HepG2 (cell line): Measurements from ENCODE around the gene ATG4D. TPM values are rescaled to one million over a fixed set of nuclear protein-coding genes. Genes with fewer than 3 reads are reported as not detected.
"Not testable (repeated sequence)": the region's sequence is repeated elsewhere in the genome, so short reads cannot be mapped to it uniquely, and the experiment has no call there.

Experiments used
- ATAC-seq: fragments of 200-7000 bp; cut with Tn5 transposase; 3 replicates; pipeline ENCODE4 v1.9.1; 2020; ENCODE audit warnings: mild to moderate bottlenecking, moderate library complexity
- BruUV-seq: library from RNA; stranded (reverse); fragments of 400-500 nt; replicated peaks from 2 replicates; lab custom pipeline; 2021; lab: Mats Ljungman, UMichigan
- CTCF ChIA-PET: fragments of 300-600 bp; formaldehyde crosslinking; extraction: SDS; loops from one replicate; lab custom pipeline; 2021; ENCODE audit warnings: low total read pairs, inconsistent platforms, low intra/inter-chr PET ratio; lab: Yijun Ruan, JAX
- POLR2A ChIA-PET: fragments of 350-600 bp; sonication (Branson Sonifier 250); formaldehyde crosslinking; loops from one replicate; lab custom pipeline; 2020; ENCODE audit warnings: antibody characterized with exemption, inconsistent platforms; lab: Yijun Ruan, JAX
- DNase-seq: peaks from one replicate; pipeline ENCODE4 v3.0.0-alpha.2; 2015; ENCODE audit warnings: low spot score
- FAIRE-seq: peaks from 3 replicates; lab custom pipeline; 2011; peaks lifted over from hg19 to GRCh38; lab: Jason Lieb, UNC
- H2AFZ ChIP-seq: one replicate; pipeline ENCODE4 v1.6.1; 2011; ENCODE audit warnings: low read length, inconsistent platforms
- H3K27ac ChIP-seq: fragments of 300-600 bp; 3 replicates; pipeline ENCODE4 v1.8.0; 2011; ENCODE audit warnings: mixed run types, mild to moderate bottlenecking, mixed read lengths, low read length, inconsistent platforms; ENCODE audit not compliant: insufficient read depth; ENCODE audit errors: extremely low read length
- H3K27me3 ChIP-seq, 2 experiments: fragments of 200-600 bp in 1 of 2; 2 replicates in 1 of 2; 3 replicates in 1 of 2; pipeline versions ENCODE4 v1.6.0 to v1.8.0; 2011; ENCODE audit warnings: low read length in 2 of 2, mild to moderate bottlenecking in 2 of 2, moderate library complexity in 2 of 2, inconsistent platforms in 1 of 2; ENCODE audit not compliant: insufficient read depth in 2 of 2, control insufficient read depth in 1 of 2
- H3K36me3 ChIP-seq, 2 experiments: fragments of 200-600 bp in 1 of 2; replicated peaks in 1 of 2; 2 replicates in 1 of 2; 3 replicates in 1 of 2; pipeline versions ENCODE4 v1.5.1 to v1.8.0; 2011; ENCODE audit warnings: low read length in 2 of 2, inconsistent platforms in 1 of 2; ENCODE audit not compliant: insufficient read depth in 2 of 2, control insufficient read depth in 1 of 2
- H3K4me1 ChIP-seq: 2 replicates; pipeline ENCODE4 v1.5.1; 2012; ENCODE audit warnings: low read length, inconsistent platforms; ENCODE audit not compliant: insufficient read depth
- H3K4me2 ChIP-seq: 2 replicates; pipeline ENCODE4 v1.6.0; 2011; ENCODE audit warnings: low read depth, low read length, inconsistent platforms
- H3K4me3 ChIP-seq, 3 experiments: fragments of 200-600 bp in 1 of 3; sonication (generic), shearing (Covaris generic) in 1 of 3; replicated peaks in 1 of 3; 2 replicates each; pipeline ENCODE4 v1.5.1; 2011 to 2016; ENCODE audit warnings: low read length in 3 of 3, inconsistent platforms in 2 of 3, low read depth in 2 of 3, mild to moderate bottlenecking in 2 of 3, control low read depth in 1 of 3, mixed read lengths in 1 of 3; ENCODE audit not compliant: insufficient read depth in 1 of 3
- H3K79me2 ChIP-seq: one replicate; pipeline ENCODE4 v1.6.1; 2011; ENCODE audit warnings: low read length, inconsistent platforms; ENCODE audit not compliant: insufficient read depth
- H3K9ac ChIP-seq: 2 replicates; pipeline ENCODE4 v1.6.0; 2011; ENCODE audit warnings: mild to moderate bottlenecking, low read depth, low read length, inconsistent platforms; ENCODE audit not compliant: insufficient read depth
- H3K9me3 ChIP-seq: 2 replicates; pipeline ENCODE4 v1.5.1; 2012; ENCODE audit warnings: mild to moderate bottlenecking, low read length
- H4K20me1 ChIP-seq: 2 replicates; pipeline ENCODE4 v1.6.0; 2011; ENCODE audit warnings: inconsistent platforms, mild to moderate bottlenecking, low read length, moderate library complexity; ENCODE audit not compliant: insufficient read depth
- CERS6 ChIP-seq: sonication (generic); formaldehyde crosslinking; IDR thresholded peaks from 2 replicates; pipeline ENCODE4 v1.5.0; 2020; ENCODE audit warnings: missing genetic modification reagents
- DR1 ChIP-seq: sonication (generic); formaldehyde crosslinking; IDR thresholded peaks from 2 replicates; pipeline ENCODE4 v1.8.0; 2021; ENCODE audit warnings: mild to moderate bottlenecking, missing genetic modification reagents, inconsistent platforms
- MATR3 ChIP-seq: sonication (generic); formaldehyde crosslinking; IDR thresholded peaks from 2 replicates; pipeline ENCODE4 v1.4.0; 2020; ENCODE audit warnings: missing genetic modification reagents
- ZNF331 ChIP-seq: sonication (generic); formaldehyde crosslinking; IDR thresholded peaks from 2 replicates; pipeline ENCODE4 v1.4.0; 2020; ENCODE audit warnings: missing genetic modification reagents
- ZNF512 ChIP-seq: sonication (generic); formaldehyde crosslinking; IDR thresholded peaks from 2 replicates; pipeline ENCODE4 v1.4.0; 2020; ENCODE audit warnings: mild to moderate bottlenecking, missing genetic modification reagents
- ZNF615 ChIP-seq: sonication (generic); formaldehyde crosslinking; IDR thresholded peaks from 2 replicates; pipeline ENCODE4 v1.5.0; 2020; ENCODE audit warnings: mild to moderate bottlenecking, missing genetic modification reagents, borderline replicate concordance
- ZNF652 ChIP-seq: IDR thresholded peaks from 2 replicates; pipeline ENCODE4 v1.6.1; 2016; ENCODE audit warnings: low read depth, borderline replicate concordance
- WGBS: methylation state at CpG from one replicate; pipeline ENCODE4 v1.1.6; 2017; ENCODE audit warnings: low lambda C conversion rate; 5-methylcytosine and 5-hydroxymethylcytosine counted together
- in situ Hi-C: cut with HindIII; loops from 2 replicates; pipeline ENCODE4 v1.10.0; 2017; ENCODE audit warnings: low pct_unique_long_range_greater_than_20kb; ENCODE audit not compliant: extremely low pct_ligation_motif_present
- intact Hi-C: fragments of 100-400 bp; cut with micrococcal nuclease; formaldehyde crosslinking; loops from one replicate; pipeline ENCODE4 v1.10.0; 2022; ENCODE audit not compliant: unreplicated experiment
- polyA plus RNA-seq, 8 experiments: library from polyadenylated mRNA; depleted of rRNA in 3 of 8; stranded (reverse) in 7 of 8; unstranded in 1 of 8; fragments of >200 nt; fragmentation: Illumina TruSeq in 4 of 8; extraction: Trizol in 4 of 8; gene quantifications; 2 replicates each; pipeline versions ENCODE4 v1.2.1 to v1.2.3, GENCODE V29; 2011 to 2016; ENCODE audit warnings: low read depth in 4 of 8, missing spikeins in 1 of 8, mixed read lengths in 1 of 8; ENCODE audit not compliant: insufficient read depth in 1 of 8
- total RNA-seq, 5 experiments: library from RNA; depleted of rRNA; stranded (reverse); fragments of >200 nt; fragmentation: Illumina TruSeq; extraction: Trizol; gene quantifications; 2 replicates each; pipeline ENCODE4 v1.2.3, GENCODE V29; 2016; ENCODE audit warnings: low read depth in 1 of 5
- TF ChIP-seq, protein P1 (sequence below): sonication (generic); formaldehyde crosslinking; IDR thresholded peaks from 2 replicates; pipeline ENCODE4 v1.4.0; 2020; ENCODE audit warnings: missing genetic modification reagents, mild to moderate bottlenecking, borderline replicate concordance

The ATG4D gene
- total and polyA plus RNA-seq, 2 of the 13 experiments (the other 11 are each of a cell fraction or from before 2014, with no cell fraction given) = 17.8 to 19.0 TPM

GRCh38 chr19:10523135-10523636 lies 20.5 kb upstream of the ATG4D start (continued):
- TF ChIP-seq MATR3 (CRISPR knock-in tag) = no peak
- TF ChIP-seq, all 625 proteins: peak for 0

DNA sequence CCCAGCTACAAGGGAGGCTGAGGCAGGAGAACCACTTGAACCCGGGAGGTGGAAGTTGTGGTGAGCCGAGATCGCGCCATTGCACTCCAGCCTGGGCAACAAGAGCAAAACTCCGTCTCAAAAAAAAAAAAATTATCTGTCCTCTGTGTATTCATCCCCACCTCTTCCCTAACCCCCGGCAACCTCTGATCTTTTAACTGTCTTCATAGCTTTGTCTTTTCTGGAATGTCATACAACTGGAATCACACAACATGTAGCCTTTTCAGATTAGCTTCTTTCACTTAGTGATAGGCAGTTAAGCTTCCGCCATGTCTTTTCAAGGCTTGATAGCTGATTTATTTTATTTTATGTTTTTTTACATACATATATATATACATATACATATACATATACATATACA lies 18.1 kb upstream of the ATG4D start:
- Histone ChIP-seq H3K9me3 (no peaks in the 10 kb centered on the region), H3K4me1 (peaks cover 13% of the 10 kb centered on the region), H2AFZ (no peak overlapping the region), H4K20me1 (no peaks in the 10 kb centered on the region), H3K4me3 (no peak overlapping the region), H3K9ac (no peak overlapping the region), H3K27me3 (peaks cover 0 to 8% of the 10 kb centered on the region in 2 experiments; a peak in 3 of 5 replicates), H3K79me2 (no peaks in the 10 kb centered on the region), H3K27ac (no peak overlapping the region), H3K36me3 (no peaks in the 10 kb centered on the region), H3K4me2 (no peak overlapping the region)
- no peak for TF ChIP-seq ZNF615 (CRISPR knock-in tag)
- TF ChIP-seq DR1 (CRISPR knock-in tag) = no peak
- TF ChIP-seq CERS6 (CRISPR knock-in tag) = no peak
- TF ChIP-seq ZNF331 (CRISPR knock-in tag) = no peak
- no peak for TF ChIP-seq ZNF512
- TF ChIP-seq, protein P1, sequence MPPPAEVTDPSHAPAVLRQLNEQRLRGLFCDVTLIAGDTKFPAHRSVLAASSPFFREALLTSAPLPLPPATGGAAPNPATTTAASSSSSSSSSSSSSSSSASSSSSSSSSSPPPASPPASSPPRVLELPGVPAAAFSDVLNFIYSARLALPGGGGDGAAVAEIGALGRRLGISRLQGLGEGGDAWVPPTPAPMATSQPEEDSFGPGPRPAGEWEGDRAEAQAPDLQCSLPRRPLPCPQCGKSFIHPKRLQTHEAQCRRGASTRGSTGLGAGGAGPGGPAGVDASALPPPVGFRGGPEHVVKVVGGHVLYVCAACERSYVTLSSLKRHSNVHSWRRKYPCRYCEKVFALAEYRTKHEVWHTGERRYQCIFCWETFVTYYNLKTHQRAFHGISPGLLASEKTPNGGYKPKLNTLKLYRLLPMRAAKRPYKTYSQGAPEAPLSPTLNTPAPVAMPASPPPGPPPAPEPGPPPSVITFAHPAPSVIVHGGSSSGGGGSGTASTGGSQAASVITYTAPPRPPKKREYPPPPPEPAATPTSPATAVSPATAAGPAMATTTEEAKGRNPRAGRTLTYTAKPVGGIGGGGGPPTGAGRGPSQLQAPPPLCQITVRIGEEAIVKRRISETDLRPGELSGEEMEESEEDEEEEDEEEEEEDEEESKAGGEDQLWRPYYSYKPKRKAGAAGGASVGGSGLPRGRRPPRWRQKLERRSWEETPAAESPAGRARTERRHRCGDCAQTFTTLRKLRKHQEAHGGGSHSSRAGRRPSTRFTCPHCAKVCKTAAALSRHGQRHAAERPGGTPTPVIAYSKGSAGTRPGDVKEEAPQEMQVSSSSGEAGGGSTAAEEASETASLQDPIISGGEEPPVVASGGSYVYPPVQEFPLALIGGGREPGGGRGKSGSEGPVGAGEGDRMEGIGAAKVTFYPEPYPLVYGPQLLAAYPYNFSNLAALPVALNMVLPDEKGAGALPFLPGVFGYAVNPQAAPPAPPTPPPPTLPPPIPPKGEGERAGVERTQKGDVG = no peak
- no peak for TF ChIP-seq ZNF652 (CRISPR knock-in tag)
- in situ Hi-C loops (no loop called here), intact Hi-C loops (no loop called here)
- no TSS peak for BruUV-seq
- 51% methylated on average over 7 of the region's 7 CpGs for WGBS
- ChIA-PET CTCF (no interaction called here), POLR2A (no interaction called here)
- DNase-seq = no peak
- FAIRE-seq = no peak
- no peak for ATAC-seq

DNA sequence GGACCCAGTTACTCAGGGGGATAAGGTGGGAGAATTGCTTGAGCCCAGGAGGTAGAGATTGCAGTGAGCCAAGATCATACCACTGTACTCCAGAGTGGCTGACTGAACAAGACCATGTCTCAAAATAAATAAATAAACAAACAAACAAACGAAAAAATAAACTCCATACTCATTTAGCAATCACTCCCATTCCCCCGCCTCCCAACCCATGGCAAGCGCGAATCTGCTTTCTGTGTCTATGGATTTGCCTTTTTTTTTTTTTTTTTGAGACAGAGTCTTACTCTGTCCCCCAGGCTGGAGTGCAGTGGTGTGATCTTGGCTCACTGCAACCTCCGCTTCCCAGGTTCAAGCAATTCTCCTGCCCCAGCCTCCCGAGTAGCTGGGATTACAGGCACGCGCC lies 16.8 kb upstream of the ATG4D start:
- POLR2A ChIA-PET, DNase-seq, H3K79me2 ChIP-seq, H3K4me2 ChIP-seq, CTCF ChIA-PET, ATAC-seq, H3K27me3 ChIP-seq, H3K36me3 ChIP-seq, H3K4me3 ChIP-seq, BruUV-seq, H3K9me3 ChIP-seq, H4K20me1 ChIP-seq, H3K9ac ChIP-seq, FAIRE-seq, H2AFZ ChIP-seq, intact Hi-C loops, in situ Hi-C loops, H3K27ac ChIP-seq: not testable (repeated sequence)
- 47% methylated on average over 8 of the region's 8 CpGs for WGBS
- peaks cover 15% of the 10 kb centered on the region for H3K4me1 ChIP-seq
